Erythroblast (primary cell): ENCODE measurements around the gene TMEM38B.

ENCODE experiments used
- GATA1 ChIP-seq: IDR thresholded peaks from 2 replicates; pipeline ENCODE4 v1.6.1; 2011; ENCODE audit warnings: low read depth, mild to moderate bottlenecking, control low read depth, low read length, moderate library complexity
- POLR2A ChIP-seq: IDR thresholded peaks from 2 replicates; pipeline ENCODE4 v1.6.1; 2011; ENCODE audit warnings: mild to moderate bottlenecking, low read length

DNA sequence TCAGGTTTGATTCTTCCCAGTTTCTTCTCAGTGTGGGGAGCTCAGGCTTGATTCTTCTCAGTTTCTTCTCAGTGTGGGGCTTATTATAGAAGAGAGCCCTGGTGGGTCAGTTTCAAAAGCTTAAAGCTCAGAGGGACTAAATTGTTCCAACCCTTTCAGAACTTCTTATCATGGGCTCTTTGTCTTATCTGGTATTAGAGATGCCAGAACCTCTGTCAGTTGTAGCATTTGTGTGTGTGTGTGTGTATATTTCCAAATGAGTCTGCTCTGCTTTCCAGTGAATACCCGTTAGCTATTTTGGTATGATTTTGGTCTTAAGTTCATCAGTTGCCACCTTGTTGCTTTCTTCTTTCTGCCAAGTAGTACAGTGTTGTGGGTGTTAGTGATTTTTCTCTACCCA is 21.8 kb downstream of the TMEM38B start:
- no peak for TF ChIP-seq GATA1
- TF ChIP-seq POLR2A = no peak
